WTC11 (cell line): Measurements from ENCODE around the gene FBXO41. TPM values are rescaled to one million over a fixed set of nuclear protein-coding genes. Genes with fewer than 3 reads are reported as not detected.

ENCODE experiments used
- ATAC-seq: fragments of 200-7000 bp; cut with Tn5 transposase; 2 replicates; pipeline ENCODE4 v1.10.0; 2021; ENCODE audit warnings: mild to moderate bottlenecking, moderate library complexity
- CTCF ChIA-PET: fragments of 300-600 bp; sonication (Branson Sonifier 250); formaldehyde crosslinking; loops from one replicate; lab custom pipeline; 2021; ENCODE audit warnings: antibody characterized with exemption; lab: Charles Lee
- POLR2A ChIA-PET: fragments of 350-600 bp; sonication (Branson Sonifier 250); formaldehyde crosslinking; loops from one replicate; lab custom pipeline; 2021; ENCODE audit warnings: antibody characterized with exemption; lab: Charles Lee
- DNase-seq: peaks from one replicate; pipeline ENCODE4 v3.0.0; 2021; ENCODE audit warnings: low spot score
- H3K27ac Mint-ChIP-seq: 2 replicates; pipeline ENCODE4 v1.8.0; 2021; ENCODE audit warnings: mixed read lengths
- H3K27me3 Mint-ChIP-seq: 2 replicates; pipeline ENCODE4 v1.8.0; 2021; ENCODE audit warnings: low read depth, mild to moderate bottlenecking, moderate library complexity, mixed read lengths
- H3K36me3 Mint-ChIP-seq: 2 replicates; pipeline ENCODE4 v1.8.0; 2021; ENCODE audit warnings: mixed read lengths
- H3K4me1 Mint-ChIP-seq: 2 replicates; pipeline ENCODE4 v1.8.0; 2022; ENCODE audit warnings: mixed read lengths
- H3K4me3 Mint-ChIP-seq: 2 replicates; pipeline ENCODE4 v1.8.0; 2021; ENCODE audit warnings: mild to moderate bottlenecking, moderate library complexity, mixed read lengths
- H3K9me3 Mint-ChIP-seq: 2 replicates; pipeline ENCODE4 v1.8.0; 2021; ENCODE audit warnings: mixed read lengths
- CTCF ChIP-seq: fragments of 200-600 bp; IDR thresholded peaks from 2 replicates; pipeline ENCODE4 v1.8.0; 2022; ENCODE audit warnings: antibody characterized with exemption
- E2F5 ChIP-seq: sonication (generic); formaldehyde crosslinking; IDR thresholded peaks from 2 replicates; pipeline ENCODE4 v1.8.1; 2022; ENCODE audit warnings: mild to moderate bottlenecking, moderate library complexity, missing genetic modification reagents
- EMX1 ChIP-seq: fragments of 250-450 bp; sonication (Bioruptor Pico); IDR thresholded peaks from 2 replicates; pipeline ENCODE4 v1.8.0; 2021; ENCODE audit warnings: mild to moderate bottlenecking
- FOXJ3 ChIP-seq: sonication (generic); formaldehyde crosslinking; IDR thresholded peaks from 2 replicates; pipeline ENCODE4 v1.9.0; 2021; ENCODE audit warnings: missing genetic modification reagents, mild to moderate bottlenecking, borderline replicate concordance
- FOXP4 ChIP-seq: sonication (generic); formaldehyde crosslinking; IDR thresholded peaks from 2 replicates; pipeline ENCODE4 v1.8.0; 2022; ENCODE audit warnings: mild to moderate bottlenecking, missing genetic modification reagents
- IRF1 ChIP-seq: sonication (generic); formaldehyde crosslinking; IDR thresholded peaks from 2 replicates; pipeline ENCODE4 v1.8.0; 2023; ENCODE audit warnings: missing genetic modification reagents
- IRF2 ChIP-seq: sonication (generic); formaldehyde crosslinking; IDR thresholded peaks from 2 replicates; pipeline ENCODE4 v1.8.0; 2022; ENCODE audit warnings: low read depth, missing genetic modification reagents, borderline replicate concordance
- JAZF1 ChIP-seq: fragments of 250-450 bp; sonication (Bioruptor Pico); IDR thresholded peaks from 2 replicates; pipeline ENCODE4 v1.9.0; 2021; ENCODE audit warnings: moderate library complexity, mild to moderate bottlenecking, inconsistent platforms
- MAX ChIP-seq: sonication (generic); formaldehyde crosslinking; IDR thresholded peaks from 2 replicates; pipeline ENCODE4 v1.8.0; 2022; ENCODE audit warnings: mild to moderate bottlenecking, missing genetic modification reagents
- PREB ChIP-seq: sonication (generic); formaldehyde crosslinking; IDR thresholded peaks from 2 replicates; pipeline ENCODE4 v1.8.1; 2022; ENCODE audit warnings: mild to moderate bottlenecking, missing genetic modification reagents, moderate library complexity, borderline replicate concordance
- TCF7 ChIP-seq: sonication (generic); formaldehyde crosslinking; IDR thresholded peaks from 2 replicates; pipeline ENCODE4 v1.8.0; 2022; ENCODE audit warnings: mild to moderate bottlenecking, low read depth, missing genetic modification reagents, moderate library complexity
- TP53 ChIP-seq: sonication (generic); formaldehyde crosslinking; IDR thresholded peaks from 2 replicates; pipeline ENCODE4 v1.8.1; 2023; ENCODE audit warnings: mild to moderate bottlenecking, missing genetic modification reagents
- ZNF219 ChIP-seq: sonication (generic); formaldehyde crosslinking; IDR thresholded peaks from 2 replicates; pipeline ENCODE4 v1.8.0; 2023; ENCODE audit warnings: missing genetic modification reagents, mild to moderate bottlenecking, borderline replicate concordance
- ZNF317 ChIP-seq: sonication (generic); formaldehyde crosslinking; IDR thresholded peaks from 2 replicates; pipeline ENCODE4 v1.8.1; 2023; ENCODE audit warnings: low read depth, mild to moderate bottlenecking, moderate library complexity, missing genetic modification reagents, borderline replicate concordance
- ZNF416 ChIP-seq: fragments of 250-450 bp; sonication (Bioruptor Pico); IDR thresholded peaks from 2 replicates; pipeline ENCODE4 v1.9.0; 2021; ENCODE audit warnings: mild to moderate bottlenecking, inconsistent platforms
- ZNF512 ChIP-seq: sonication (generic); formaldehyde crosslinking; IDR thresholded peaks from 2 replicates; pipeline ENCODE4 v1.8.1; 2022; ENCODE audit warnings: missing genetic modification reagents, borderline replicate concordance
- total RNA-seq: library from RNA; stranded (reverse); gene quantifications from 3 replicates; pipeline ENCODE4 v1.2.3, GENCODE V29; 2021

The FBXO41 gene
- total RNA-seq, 1 experiment from 2014 or later = 19.2 TPM

- TF ChIP-seq IRF2 (CRISPR knock-in tag) = no peak
- TF ChIP-seq FOXP4 (CRISPR knock-in tag) = no peak
These were observed 18.0 kb downstream of the FBXO41 start (continued) for GRCh38 chr2:73266061-73266901.

- ChIA-PET POLR2A (no interaction called here), CTCF (no interaction called here)
- no peak for DNase-seq
- TF ChIP-seq TCF7 (CRISPR knock-in tag) (no peak), TP53 (no peak), CTCF (no peak), PREB (CRISPR knock-in tag) (no peak), ZNF317 (CRISPR knock-in tag) (no peak), ZNF512 (no peak), ZNF416 (CRISPR knock-in tag) (no peak), E2F5 (CRISPR knock-in tag) (no peak), FOXJ3 (no peak)
- TF ChIP-seq, all 79 proteins: peak for 0
- Mint-ChIP-seq H3K4me1 (peaks cover 17% of the 10 kb centered on the region), H3K9me3 (no peaks in the 10 kb centered on the region), H3K27me3 (peaks cover 28% of the 10 kb centered on the region), H3K36me3 (no peaks in the 10 kb centered on the region), H3K27ac (no peak overlapping the region), H3K4me3 (no peak overlapping the region)
- ATAC-seq = no peak
These were observed 18.8 kb downstream of the FBXO41 start for GRCh38 chr2:73265298-73266060.

GRCh38 chr2:73264783-73265182 lies 19.5 kb downstream of the FBXO41 start:
- peaks cover 16% of the 10 kb centered on the region for H3K4me1 Mint-ChIP-seq
- ChIA-PET CTCF (no interaction called here), POLR2A (no interaction called here)
- no peak overlapping the region for H3K4me3 Mint-ChIP-seq
- no peak for ATAC-seq
- H3K36me3 Mint-ChIP-seq = peaks cover under 1% of the 10 kb centered on the region; the same call in 1 of the 2 replicates
- peaks cover 21% of the 10 kb centered on the region for H3K27me3 Mint-ChIP-seq
- no peaks in the 10 kb centered on the region for H3K9me3 Mint-ChIP-seq
- no peak for DNase-seq
- no peak overlapping the region for H3K27ac Mint-ChIP-seq
- TF ChIP-seq JAZF1 (no peak), EMX1 (no peak), ZNF512 (no peak), ZNF219 (CRISPR knock-in tag) (no peak), CTCF (no peak), MAX (no peak), IRF1 (CRISPR knock-in tag) (no peak)
